IMR-90 (cell line): ENCODE results near the gene CYP8B1. TPM values are rescaled to one million over a fixed set of nuclear protein-coding genes. Genes with fewer than 3 reads are reported as not detected.

Source experiments
- ATAC-seq: fragments of 200-7000 bp; cut with Tn5 transposase; 2 replicates; pipeline ENCODE4 v1.9.1; 2020; ENCODE audit warnings: low read depth, mild to moderate bottlenecking, moderate library complexity
- BruUV-seq: library from RNA; stranded (reverse); fragments of 400-500 nt; replicated peaks from 2 replicates; lab custom pipeline; 2021; lab: Mats Ljungman, UMichigan
- CTCF ChIA-PET: fragments of 300-600 bp; formaldehyde crosslinking; extraction: SDS; loops from one replicate; lab custom pipeline; 2021; ENCODE audit warnings: antibody characterized with exemption; lab: Yijun Ruan, JAX
- POLR2A ChIA-PET: fragments of 300-600 bp; sonication (Branson Sonifier 250); formaldehyde crosslinking; loops from one replicate; lab custom pipeline; 2022; ENCODE audit warnings: antibody characterized with exemption; ENCODE audit not compliant: unreplicated experiment; lab: Charles Lee
- DNase-seq: peaks from one replicate; pipeline ENCODE4 v3.0.0; 2013
- H2AFZ ChIP-seq: replicated peaks from 2 replicates; pipeline ENCODE3; 2013; ENCODE audit warnings: low read length, mild to moderate bottlenecking; ENCODE audit not compliant: poor library complexity
- H2AK5ac ChIP-seq: 2 replicates; pipeline ENCODE4 v1.6.1; 2013; ENCODE audit warnings: low read depth, low read length, inconsistent platforms
- H2AK9ac ChIP-seq: replicated peaks from 2 replicates; pipeline ENCODE3; 2013; ENCODE audit warnings: mild to moderate bottlenecking, low read depth, low read length, moderate library complexity; ENCODE audit not compliant: poor library complexity
- H2BK120ac ChIP-seq: 2 replicates; pipeline ENCODE4 v1.6.1; 2013; ENCODE audit warnings: low read depth, low read length, inconsistent platforms
- H2BK15ac ChIP-seq: 3 replicates; pipeline ENCODE4 v1.6.1; 2013; ENCODE audit warnings: low read depth, low read length, inconsistent platforms
- H2BK20ac ChIP-seq: 2 replicates; pipeline ENCODE4 v1.6.1; 2013; ENCODE audit warnings: low read depth, mild to moderate bottlenecking, inconsistent platforms, low read length, moderate library complexity
- H2BK5ac ChIP-seq: 2 replicates; pipeline ENCODE4 v1.6.1; 2013; ENCODE audit warnings: mild to moderate bottlenecking, low read depth, low read length, inconsistent platforms; ENCODE audit not compliant: poor library complexity, severe bottlenecking
- H3K14ac ChIP-seq: replicated peaks from 2 replicates; pipeline ENCODE4 v1.6.1; 2013; ENCODE audit warnings: low read depth, low read length, inconsistent platforms
- H3K18ac ChIP-seq: 2 replicates; pipeline ENCODE4 v1.6.1; 2013; ENCODE audit warnings: low read depth, low read length, control low read depth
- H3K23ac ChIP-seq: 2 replicates; pipeline ENCODE4 v1.6.1; 2013; ENCODE audit warnings: low read depth, low read length, inconsistent platforms
- H3K27ac ChIP-seq: 2 replicates; pipeline ENCODE4 v1.5.1; 2013; ENCODE audit warnings: mild to moderate bottlenecking, control low read depth, low read length; ENCODE audit not compliant: insufficient read depth
- H3K27me3 ChIP-seq: 2 replicates; pipeline ENCODE4 v1.6.1; 2013; ENCODE audit warnings: low read length; ENCODE audit not compliant: control insufficient read depth, insufficient read depth
- H3K36me3 ChIP-seq: 2 replicates; pipeline ENCODE4 v1.6.1; 2013; ENCODE audit warnings: low read length, mixed read lengths; ENCODE audit not compliant: control insufficient read depth, insufficient read depth
- H3K4ac ChIP-seq: 2 replicates; pipeline ENCODE4 v1.6.1; 2013; ENCODE audit warnings: low read depth, low read length, inconsistent platforms
- H3K4me1 ChIP-seq: 2 replicates; pipeline ENCODE4 v1.6.1; 2013; ENCODE audit warnings: low read length, mixed read lengths; ENCODE audit not compliant: control insufficient read depth, insufficient read depth
- H3K4me2 ChIP-seq: 2 replicates; pipeline ENCODE4 v1.6.1; 2013; ENCODE audit warnings: low read depth, mild to moderate bottlenecking, control low read depth, low read length, moderate library complexity
- H3K4me3 ChIP-seq: 2 replicates; pipeline ENCODE4 v1.5.1; 2013; ENCODE audit warnings: low read depth, mild to moderate bottlenecking, control low read depth, low read length, moderate library complexity; ENCODE audit not compliant: insufficient read depth
- H3K56ac ChIP-seq: 2 replicates; pipeline ENCODE4 v1.6.1; 2013; ENCODE audit warnings: low read length, inconsistent platforms; ENCODE audit not compliant: insufficient read depth; ENCODE audit errors: extremely low read depth
- H3K79me1 ChIP-seq, 2 experiments: 2 replicates each; pipeline ENCODE4 v1.6.1; 2013; ENCODE audit warnings: low read length in 2 of 2, inconsistent platforms in 1 of 2, low read depth in 1 of 2
- H3K9ac ChIP-seq: 2 replicates; pipeline ENCODE4 v1.6.1; 2013; ENCODE audit warnings: low read depth, low read length, control low read depth
- H3K9me1 ChIP-seq: 2 replicates; pipeline ENCODE4 v1.6.1; 2013; ENCODE audit warnings: low read length, inconsistent platforms; ENCODE audit not compliant: insufficient read depth
- H3K9me3 ChIP-seq: 2 replicates; pipeline ENCODE4 v1.6.1; 2013; ENCODE audit warnings: low read length; ENCODE audit not compliant: control insufficient read depth, insufficient read depth
- H4K20me1 ChIP-seq: 2 replicates; pipeline ENCODE4 v1.6.1; 2013; ENCODE audit warnings: low read length, inconsistent platforms; ENCODE audit not compliant: insufficient read depth
- H4K5ac ChIP-seq: 2 replicates; pipeline ENCODE4 v1.6.1; 2013; ENCODE audit warnings: mild to moderate bottlenecking, low read depth, low read length, control low read depth
- H4K8ac ChIP-seq, 2 experiments: 2 replicates each; pipeline ENCODE4 v1.6.1; 2013; ENCODE audit warnings: low read depth in 2 of 2, low read length in 2 of 2, control low read depth in 1 of 2, inconsistent platforms in 1 of 2
- H4K91ac ChIP-seq: 2 replicates; pipeline ENCODE4 v1.6.1; 2013; ENCODE audit warnings: low read depth, low read length, inconsistent platforms; ENCODE audit not compliant: insufficient read depth
- BHLHE40 ChIP-seq: fragments of 150-350 bp; IDR thresholded peaks from 2 replicates; pipeline ENCODE4 v1.6.1; 2016; ENCODE audit warnings: mild to moderate bottlenecking, low read depth, low read length
- CEBPB ChIP-seq: IDR thresholded peaks from 2 replicates; pipeline ENCODE4 v1.6.1; 2012; ENCODE audit warnings: low read depth, low read length, improper control_type of control experiment
- CHD1 ChIP-seq: IDR thresholded peaks from 2 replicates; pipeline ENCODE4 v1.6.1; 2012; ENCODE audit warnings: low read depth, low read length, improper control_type of control experiment
- MAZ ChIP-seq: IDR thresholded peaks from 2 replicates; pipeline ENCODE4 v1.6.1; 2012; ENCODE audit warnings: low read depth, mild to moderate bottlenecking, low read length, improper control_type of control experiment, moderate library complexity, borderline replicate concordance
- POLR2A ChIP-seq: IDR thresholded peaks from 2 replicates; pipeline ENCODE4 v1.6.1; 2012; ENCODE audit warnings: mild to moderate bottlenecking, low read depth, low read length
- RAD21 ChIP-seq: IDR thresholded peaks from 2 replicates; pipeline ENCODE4 v1.6.1; 2012; ENCODE audit warnings: low read length, improper control_type of control experiment
- RCOR1 ChIP-seq: IDR thresholded peaks from 2 replicates; pipeline ENCODE4 v1.6.1; 2012; ENCODE audit warnings: mild to moderate bottlenecking, low read length, improper control_type of control experiment; ENCODE audit not compliant: insufficient replicate concordance
- WGBS, 2 experiments: methylation state at CpG; one replicate each; pipeline versions ENCODE4 v1.1.5 to v1.1.7; 2013; ENCODE audit warnings: missing lambda C conversion rate in 2 of 2; ENCODE audit not compliant: insufficient read length in 1 of 2; ENCODE audit errors: extremely low coverage in 2 of 2; 5-methylcytosine and 5-hydroxymethylcytosine counted together
- dilution Hi-C: fragments of 300-500 bp; cut with HindIII; formaldehyde crosslinking; loops from one replicate; pipeline ENCODE4 v1.14.3; 2018; ENCODE audit warnings: low sequenced_read_pairs; ENCODE audit not compliant: unreplicated experiment
- in situ Hi-C: fragments of 300-500 bp; cut with MboI; formaldehyde crosslinking; loops from 3 replicates; pipeline ENCODE4 v1.14.3; 2019; ENCODE audit warnings: low sequenced_read_pairs, inconsistent platforms, mixed read lengths
- intact Hi-C: fragments of 100-400 bp; cut with micrococcal nuclease; formaldehyde crosslinking; loops from 2 replicates; pipeline ENCODE4 v1.10.0; 2022
- polyA plus RNA-seq, 3 experiments: library from polyadenylated mRNA; depleted of rRNA; stranded (reverse); fragments of >200 nt; gene quantifications; 2 replicates each; pipeline ENCODE4 v1.2.3, GENCODE V29; 2012; ENCODE audit warnings: low replicate concordance in 1 of 3
- total RNA-seq: library from RNA; depleted of rRNA; stranded (reverse); fragments of >200 nt; gene quantifications from 2 replicates; pipeline ENCODE4 v1.2.3, GENCODE V29; 2012

Gene CYP8B1
- total and polyA plus RNA-seq, 2 of the 4 experiments (the other 2 are of a cell fraction) = not detected

GRCh38 chr3:42844815-42845214 is 30.9 kb downstream of the CYP8B1 start:
- Histone ChIP-seq H3K18ac (no peak overlapping the region), H3K14ac (no peak overlapping the region), H3K4me2 (no peak overlapping the region), H3K9me3 (no peaks in the 10 kb centered on the region), H2BK120ac (no peak overlapping the region), H3K36me3 (no peaks in the 10 kb centered on the region), H3K9ac (no peak overlapping the region), H2BK15ac (no peak overlapping the region), H2AK9ac (no peak overlapping the region), H4K8ac (no peak overlapping the region), H2AFZ (no peak overlapping the region), H4K91ac (no peak overlapping the region), H3K23ac (no peak overlapping the region), H3K56ac (no peak overlapping the region), H3K27me3 (peaks cover 35% of the 10 kb centered on the region), H4K20me1 (no peaks in the 10 kb centered on the region), H4K5ac (no peak overlapping the region), H2AK5ac (no peak overlapping the region), H2BK5ac (no peak overlapping the region), H3K4ac (no peak overlapping the region), H3K9me1 (no peaks in the 10 kb centered on the region), H3K4me1 (no peaks in the 10 kb centered on the region), H3K27ac (no peak overlapping the region), H2BK20ac (no peak overlapping the region), H3K4me3 (no peak overlapping the region), H3K79me1 (no peaks in the 10 kb centered on the region)
- no CpG with 5 or more reads among the region's 4 CpGs for WGBS, 2 experiments
- in situ Hi-C loops = no loop called here
- POLR2A ChIA-PET = no interaction called here
- no TSS peak for BruUV-seq
- CTCF ChIA-PET = no interaction called here
- intact Hi-C loops = no loop called here
- dilution Hi-C loops = no loop called here
- DNase-seq (no peak), ATAC-seq (no peak)
- TF ChIP-seq BHLHE40 (no peak), CHD1 (no peak), RCOR1 (no peak), CEBPB (no peak), POLR2A (no peak), MAZ (no peak), RAD21 (no peak)
